ENCODE results near the gene CLN5. TPM values are rescaled to one million over a fixed set of nuclear protein-coding genes. Genes with fewer than 3 reads are reported as not detected.
"Not testable (repeated sequence)": the region's sequence is repeated elsewhere in the genome, so short reads cannot be mapped to it uniquely, and the experiment has no call there.

The CLN5 gene
- total and polyA plus RNA-seq, 7 donors, result 7.8 to 29.3 (median 14.0) TPM

DNA sequence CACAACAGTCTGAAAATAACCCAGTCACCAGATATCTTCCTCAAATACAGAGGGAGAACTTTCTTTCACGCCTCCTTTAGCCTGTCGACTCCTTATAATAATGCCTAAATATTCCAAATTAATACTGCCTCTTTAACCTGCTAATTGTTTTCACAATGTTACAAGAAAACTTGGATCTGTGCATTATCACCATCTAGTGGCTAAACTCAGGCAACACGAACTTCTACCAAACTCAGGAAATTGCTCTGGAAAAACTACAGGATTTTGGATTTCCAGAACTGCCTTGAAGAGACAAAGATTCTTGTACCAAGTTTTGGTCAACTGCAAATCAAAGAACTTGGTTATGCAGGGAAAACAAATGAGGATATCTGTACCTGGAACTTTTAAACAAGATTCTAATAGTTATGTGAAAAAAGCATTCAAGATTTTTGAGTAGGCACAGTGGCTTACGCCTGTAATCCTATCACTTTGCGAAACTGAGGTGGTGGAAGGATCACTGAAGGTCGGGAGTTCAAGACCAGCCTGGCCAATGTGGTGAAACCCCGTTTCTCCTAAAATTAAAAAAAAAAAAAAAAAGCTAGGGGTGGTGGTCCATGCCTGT is 10.8 kb downstream of the CLN5 start:
- intact Hi-C loops (cut with DNase I), result no loop called here
- 67 to 71% methylated on average over 7 of the region's 7 CpGs for whole genome bisulfite sequencing, 2 donors
- Histone ChIP-seq H3K4me1 (peaks cover 0 to 56% (median 31%) of the 10 kb centered on the region in 4 donors), H3K27ac (peak overlapping the region in 3 of 4 donors; percentile 20 to 46 (median 33)), H3K27me3 (no peaks in the 10 kb centered on the region), H3K36me3 (peaks cover 0 to 60% (median 11%) of the 10 kb centered on the region in 4 donors), H3K4me3 (no peak overlapping the region), H3K9me3 (no peaks in the 10 kb centered on the region)
- DNase-seq, result no peak
- TF ChIP-seq, protein P1, sequence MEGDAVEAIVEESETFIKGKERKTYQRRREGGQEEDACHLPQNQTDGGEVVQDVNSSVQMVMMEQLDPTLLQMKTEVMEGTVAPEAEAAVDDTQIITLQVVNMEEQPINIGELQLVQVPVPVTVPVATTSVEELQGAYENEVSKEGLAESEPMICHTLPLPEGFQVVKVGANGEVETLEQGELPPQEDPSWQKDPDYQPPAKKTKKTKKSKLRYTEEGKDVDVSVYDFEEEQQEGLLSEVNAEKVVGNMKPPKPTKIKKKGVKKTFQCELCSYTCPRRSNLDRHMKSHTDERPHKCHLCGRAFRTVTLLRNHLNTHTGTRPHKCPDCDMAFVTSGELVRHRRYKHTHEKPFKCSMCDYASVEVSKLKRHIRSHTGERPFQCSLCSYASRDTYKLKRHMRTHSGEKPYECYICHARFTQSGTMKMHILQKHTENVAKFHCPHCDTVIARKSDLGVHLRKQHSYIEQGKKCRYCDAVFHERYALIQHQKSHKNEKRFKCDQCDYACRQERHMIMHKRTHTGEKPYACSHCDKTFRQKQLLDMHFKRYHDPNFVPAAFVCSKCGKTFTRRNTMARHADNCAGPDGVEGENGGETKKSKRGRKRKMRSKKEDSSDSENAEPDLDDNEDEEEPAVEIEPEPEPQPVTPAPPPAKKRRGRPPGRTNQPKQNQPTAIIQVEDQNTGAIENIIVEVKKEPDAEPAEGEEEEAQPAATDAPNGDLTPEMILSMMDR (IDR thresholded peaks at IDR 0.05), result peak in 3 of 4 experiments; percentile 36 to 50 (median 48)
- TF ChIP-seq POLR2AphosphoS5 (IDR thresholded peaks at IDR 0.05), result no peak
- TF ChIP-seq EP300 (IDR thresholded peaks at IDR 0.05), result no peak
- no peak for TF ChIP-seq POLR2A (IDR thresholded peaks at IDR 0.05)

DNA sequence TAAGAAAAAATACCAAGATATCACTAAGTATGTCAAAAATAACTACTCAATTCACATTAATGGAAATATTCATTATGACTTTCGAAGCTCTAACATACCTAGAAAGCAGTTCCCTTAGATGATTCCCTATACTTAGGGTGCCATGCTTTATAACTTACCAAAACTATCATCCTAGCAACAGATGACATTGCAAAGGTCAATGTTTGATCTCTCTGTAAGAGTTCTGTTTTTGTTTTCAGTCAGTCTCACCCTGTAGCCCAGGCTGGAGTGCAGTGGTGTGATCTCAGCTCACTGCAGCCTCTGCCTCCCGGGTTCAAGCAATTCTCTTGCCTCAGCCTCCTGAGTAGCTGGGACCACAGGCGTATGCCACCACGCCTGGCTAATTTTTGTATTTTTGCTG is 16.5 kb downstream of the CLN5 start:
- Histone ChIP-seq H3K36me3 (peaks cover 13 to 78% (median 31%) of the 10 kb centered on the region in 4 donors), H3K4me1 (peaks cover 0 to 40% (median 10%) of the 10 kb centered on the region in 4 donors)
- DNase-seq; H3K27me3 ChIP-seq; intact Hi-C loops (cut with DNase I); H3K27ac ChIP-seq; H3K4me3 ChIP-seq; H3K9me3 ChIP-seq: not testable (repeated sequence)
- 90 to 94% methylated on average over 4 of the region's 4 CpGs for WGBS, 2 donors

DNA sequence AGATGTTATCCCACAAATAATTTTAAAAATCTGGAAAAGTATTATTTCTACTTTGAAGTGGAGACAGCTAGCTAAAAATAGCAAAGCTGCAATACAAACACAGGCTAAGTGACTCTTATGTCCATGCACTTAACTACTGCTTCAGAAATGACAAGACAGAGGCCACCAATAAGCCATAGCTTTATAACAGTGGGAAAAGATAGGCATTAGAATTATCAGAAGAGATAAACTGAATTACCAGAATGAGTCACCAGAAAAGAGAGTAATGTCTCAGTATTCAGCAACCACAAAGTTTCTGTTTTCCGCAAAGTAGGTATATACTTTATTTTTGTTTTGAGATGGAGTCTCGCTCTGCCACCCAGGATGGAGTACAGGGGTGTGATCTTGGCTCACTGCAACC is 17.1 kb downstream of the CLN5 start:
- 88 to 90% methylated on average over 2 of the region's 2 CpGs for WGBS, 2 donors
- peaks cover 16 to 81% (median 36%) of the 10 kb centered on the region in 4 donors for H3K36me3 ChIP-seq

DNA sequence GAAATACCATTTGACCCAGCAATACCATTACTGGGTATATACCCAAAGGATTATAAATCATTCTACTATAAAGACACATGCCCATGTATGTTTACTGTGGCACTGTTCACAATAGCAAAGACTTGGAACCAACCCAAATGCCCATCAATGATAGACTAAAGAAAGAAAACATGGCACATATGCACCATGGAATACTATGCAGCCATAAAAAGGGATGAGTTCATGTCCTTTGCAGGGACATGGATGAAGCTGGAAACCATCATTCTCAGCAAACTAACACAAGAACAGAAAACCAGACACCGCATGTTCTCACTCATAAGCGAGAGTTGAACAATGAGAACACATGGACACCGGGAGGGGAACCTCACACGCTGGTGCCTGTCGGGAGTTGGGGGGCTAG is 17.8 kb downstream of the CLN5 start:
- DNase-seq; intact Hi-C loops (cut with DNase I); H3K9me3 ChIP-seq; H3K4me3 ChIP-seq; H3K27ac ChIP-seq; H3K27me3 ChIP-seq: not testable (repeated sequence)
- Histone ChIP-seq H3K36me3 (peaks cover 21 to 88% (median 42%) of the 10 kb centered on the region in 4 donors), H3K4me1 (peaks cover 0 to 39% (median 11%) of the 10 kb centered on the region in 4 donors)
- 85 to 98% methylated on average over 5 of the region's 5 CpGs for WGBS, 2 donors

More for the DNA sequence above, 17.1 kb downstream of the CLN5 start:
- intact Hi-C loops (cut with DNase I), result no loop called here
- peaks cover 0 to 39% (median 10%) of the 10 kb centered on the region in 4 donors for H3K4me1 ChIP-seq
- no peak overlapping the region for H3K4me3 ChIP-seq
- no peak for DNase-seq
- TF ChIP-seq POLR2A (IDR thresholded peaks at IDR 0.05) (no peak), POLR2AphosphoS5 (IDR thresholded peaks at IDR 0.05) (no peak), EP300 (IDR thresholded peaks at IDR 0.05) (no peak)
- TF ChIP-seq, protein P1 (IDR thresholded peaks at IDR 0.05), result no peak
- H3K27ac ChIP-seq, result no peak overlapping the region
- H3K9me3 ChIP-seq, result no peaks in the 10 kb centered on the region
- no peaks in the 10 kb centered on the region for H3K27me3 ChIP-seq

DNA sequence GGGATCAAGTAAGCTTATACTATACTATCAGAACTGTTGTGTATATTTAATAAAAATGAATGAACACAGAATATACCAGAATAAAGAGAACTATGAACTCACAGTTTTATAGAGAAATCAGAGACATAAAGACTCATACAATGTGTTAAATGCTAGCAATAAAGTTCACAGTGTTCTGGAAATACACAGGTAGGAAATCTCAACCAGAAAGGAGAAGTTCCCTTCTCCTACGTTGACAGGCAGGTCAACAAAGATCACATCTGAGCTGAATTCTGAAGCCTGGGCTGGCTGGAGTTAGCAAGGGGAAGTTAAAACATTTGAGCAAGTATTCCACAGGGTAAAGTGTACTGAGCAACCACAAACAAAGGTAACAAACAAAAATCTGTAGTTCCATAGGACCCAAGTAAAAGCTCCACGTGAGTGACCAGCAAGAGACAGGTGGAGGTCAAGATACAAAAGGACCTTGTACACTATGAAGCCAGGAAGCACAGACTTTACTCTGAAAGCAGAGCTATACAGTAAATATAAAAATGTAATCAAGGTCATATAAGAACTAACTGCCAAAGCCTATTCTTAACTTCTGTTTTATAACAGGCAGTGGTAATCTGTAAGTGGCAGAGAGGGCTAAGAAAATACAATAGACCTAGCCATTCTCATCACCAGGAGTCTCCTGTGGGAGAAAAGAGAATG is 22.1 kb downstream of the CLN5 start:
- H3K27ac ChIP-seq, result peak overlapping the region in 1 of 4 donors; percentile 45
- DNase-seq, result no peak
- no peak for TF ChIP-seq EP300 (IDR thresholded peaks at IDR 0.05)
- TF ChIP-seq POLR2A (IDR thresholded peaks at IDR 0.05), result no peak
- TF ChIP-seq, protein P1 (IDR thresholded peaks at IDR 0.05), result no peak
- no peak for TF ChIP-seq POLR2AphosphoS5 (IDR thresholded peaks at IDR 0.05)
- intact Hi-C loops (cut with DNase I), result no loop called here
- no peaks in the 10 kb centered on the region for H3K9me3 ChIP-seq
- peaks cover 29 to 94% (median 44%) of the 10 kb centered on the region in 4 donors for H3K36me3 ChIP-seq
- peaks cover 0 to 44% (median 24%) of the 10 kb centered on the region in 4 donors for H3K4me1 ChIP-seq
- no peak overlapping the region for H3K4me3 ChIP-seq
- WGBS, 2 donors, result 20 to 57% methylated on average over 2 of the region's 2 CpGs
- H3K27me3 ChIP-seq, result no peaks in the 10 kb centered on the region

All from sigmoid colon (tissue), 7 donors.